ENCODE data around the gene SLC13A3.

SLC13A3 gene, protein sequence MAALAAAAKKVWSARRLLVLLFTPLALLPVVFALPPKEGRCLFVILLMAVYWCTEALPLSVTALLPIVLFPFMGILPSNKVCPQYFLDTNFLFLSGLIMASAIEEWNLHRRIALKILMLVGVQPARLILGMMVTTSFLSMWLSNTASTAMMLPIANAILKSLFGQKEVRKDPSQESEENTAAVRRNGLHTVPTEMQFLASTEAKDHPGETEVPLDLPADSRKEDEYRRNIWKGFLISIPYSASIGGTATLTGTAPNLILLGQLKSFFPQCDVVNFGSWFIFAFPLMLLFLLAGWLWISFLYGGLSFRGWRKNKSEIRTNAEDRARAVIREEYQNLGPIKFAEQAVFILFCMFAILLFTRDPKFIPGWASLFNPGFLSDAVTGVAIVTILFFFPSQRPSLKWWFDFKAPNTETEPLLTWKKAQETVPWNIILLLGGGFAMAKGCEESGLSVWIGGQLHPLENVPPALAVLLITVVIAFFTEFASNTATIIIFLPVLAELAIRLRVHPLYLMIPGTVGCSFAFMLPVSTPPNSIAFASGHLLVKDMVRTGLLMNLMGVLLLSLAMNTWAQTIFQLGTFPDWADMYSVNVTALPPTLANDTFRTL

DNA sequence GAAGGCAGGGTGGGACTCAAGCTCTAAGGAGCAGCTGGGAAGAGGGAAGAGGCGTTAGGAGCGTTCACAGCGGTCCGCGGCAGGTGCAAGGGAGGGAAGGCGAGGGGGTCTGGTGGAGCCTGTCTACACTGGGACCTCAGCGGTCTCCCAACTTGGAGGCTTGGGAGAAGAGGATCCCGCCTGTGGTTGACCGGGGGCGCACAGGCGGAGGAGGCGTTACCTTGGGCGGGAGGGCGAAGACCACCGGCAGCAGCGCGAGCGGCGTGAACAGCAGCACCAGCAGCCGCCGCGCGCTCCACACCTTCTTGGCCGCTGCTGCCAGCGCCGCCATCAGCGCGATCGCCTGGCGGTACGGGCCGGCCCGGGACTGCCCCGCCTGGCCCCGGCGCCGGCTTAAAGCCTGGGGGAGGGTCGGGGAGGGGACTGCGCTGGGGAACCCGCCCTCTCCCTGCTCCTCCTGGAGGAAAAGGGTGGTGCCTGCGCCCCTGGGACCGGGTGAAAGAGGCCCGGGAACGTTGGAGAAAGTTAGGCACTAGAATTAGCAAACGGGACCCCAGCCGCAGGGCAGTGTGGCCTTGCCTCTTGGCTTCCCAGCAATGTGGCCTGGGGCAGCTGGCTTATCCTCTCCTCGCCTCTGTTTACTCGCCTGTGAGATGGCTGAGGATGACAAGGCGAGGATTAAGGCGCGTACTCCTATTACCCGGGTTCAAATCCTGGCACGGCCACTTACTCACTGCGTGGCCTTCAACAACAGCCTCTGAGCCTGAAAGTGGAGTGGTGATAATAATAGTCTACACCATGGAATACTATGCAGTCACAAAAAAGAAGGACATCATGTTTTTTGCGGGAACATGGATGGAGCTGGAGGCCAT lies at the start of gene SLC13A3:
TSS of gene SLC13A3 (minus strand) at position 369 of the 872 bp plus-strand sequence. CDS start at position 331, 38 bp downstream.
- no peak for DNase-seq
- ATAC-seq: no peak

DNA sequence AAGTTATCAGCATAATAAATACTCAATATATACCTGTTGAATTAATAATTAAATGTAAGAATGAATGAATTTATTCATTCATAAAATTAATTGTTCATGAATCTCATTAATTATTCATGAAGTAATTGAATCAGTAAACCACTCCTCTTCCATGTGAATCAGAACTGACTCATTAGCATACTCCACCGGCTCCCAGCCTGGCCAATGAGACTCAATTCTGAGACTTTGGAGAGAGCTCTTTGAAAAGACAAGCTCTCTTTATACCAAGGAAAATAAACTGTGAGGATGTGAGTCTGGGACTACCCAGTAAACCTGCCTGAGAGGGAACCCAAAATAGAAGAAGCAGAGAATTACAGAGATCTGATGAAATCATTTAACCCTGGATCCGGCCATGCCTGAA lies 49.8 kb upstream of the SLC13A3 start:
- DNase-seq: no peak
- ATAC-seq: no peak

DNA sequence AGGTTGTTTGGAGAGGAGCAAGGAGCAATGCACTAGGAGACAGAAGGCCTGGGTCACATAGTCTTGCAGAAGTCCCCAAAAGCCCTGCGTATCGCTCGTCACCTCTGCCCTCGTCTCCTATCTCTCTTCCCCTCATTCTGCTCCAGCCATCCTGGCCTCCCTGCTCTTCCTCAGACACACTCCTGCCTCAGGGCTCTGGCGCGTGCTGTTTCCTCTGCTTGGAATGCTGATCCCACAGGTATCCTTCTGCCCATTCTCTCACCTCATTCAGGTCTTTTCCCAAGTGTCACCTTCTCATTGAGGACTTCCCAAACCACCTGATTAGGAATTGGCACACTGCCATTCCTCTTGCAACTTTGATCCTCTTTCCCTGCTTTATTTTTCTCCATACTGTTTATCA lies 49.2 kb upstream of the SLC13A3 start:
- no peak for DNase-seq
- no peak for ATAC-seq

GRCh38 chr20:46699651-46700359 lies 48.5 kb upstream of the SLC13A3 start:
- no peak for DNase-seq
- no peak for ATAC-seq

DNA sequence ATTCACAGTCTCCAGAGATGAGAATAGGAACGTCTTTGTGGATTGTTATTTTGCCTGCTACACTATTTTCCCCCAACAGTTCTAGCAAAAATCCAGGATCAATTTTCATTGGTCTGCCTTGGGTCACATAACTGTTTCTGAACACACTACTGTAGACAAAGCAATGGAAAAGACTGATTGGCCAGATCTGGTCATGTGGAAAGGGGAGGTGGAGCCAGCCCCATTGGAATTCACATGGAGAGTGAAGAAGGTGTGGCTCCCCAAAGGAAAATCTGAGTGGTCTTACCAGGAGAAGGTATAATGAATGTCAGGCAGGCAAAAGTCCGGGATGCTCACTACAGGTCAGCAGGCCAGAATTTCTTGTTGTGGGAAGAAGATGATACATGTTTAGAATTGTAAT lies 47.5 kb upstream of the SLC13A3 start:
- ATAC-seq (no peak), DNase-seq (no peak)

DNA sequence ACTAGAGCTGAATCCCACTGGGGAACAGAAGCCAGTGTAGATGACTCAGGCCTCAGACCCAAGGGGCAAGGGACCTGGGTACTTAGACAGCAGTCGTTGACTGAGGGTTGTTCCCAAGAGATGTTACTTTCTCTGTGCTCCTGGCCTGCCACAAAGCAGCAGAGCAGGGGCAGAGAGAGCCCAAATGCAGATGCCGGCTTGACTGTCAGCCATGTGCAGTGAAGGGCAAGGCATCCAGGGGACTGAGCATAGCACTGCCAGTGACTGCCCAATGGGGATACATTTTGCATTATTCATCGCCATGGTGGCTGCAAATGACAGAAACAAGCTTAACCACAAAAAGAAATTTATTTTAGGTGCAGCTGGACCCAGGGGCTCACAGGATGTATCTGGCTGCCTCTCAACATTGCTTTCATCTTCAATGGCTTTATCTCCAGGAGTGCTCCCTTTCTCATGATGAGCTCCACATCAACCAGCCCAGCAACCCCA lies 45.6 kb upstream of the SLC13A3 start:
- DNase-seq (no peak), ATAC-seq (no peak)

DNA sequence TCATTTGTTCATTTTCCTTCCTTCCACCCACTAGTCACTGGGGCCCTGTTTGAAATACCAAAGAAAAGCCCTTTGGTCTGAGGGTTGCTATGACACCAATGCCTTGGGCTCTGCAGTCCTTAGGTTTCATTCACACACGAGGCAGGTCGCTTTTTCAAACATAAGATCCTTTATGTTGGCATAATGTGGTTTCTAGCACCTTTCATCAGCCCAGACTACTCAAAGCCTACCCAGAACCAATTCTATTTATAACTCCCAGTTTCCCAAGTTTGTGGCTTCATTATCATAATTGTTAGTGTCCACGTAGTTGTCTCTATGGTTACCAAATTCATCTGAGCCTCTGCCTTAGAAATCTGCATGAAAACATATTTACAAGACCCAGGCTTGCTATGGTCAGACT lies 44.6 kb upstream of the SLC13A3 start:
- ATAC-seq (peak; percentile 38), DNase-seq (no peak)

- no peak for DNase-seq
- no peak for ATAC-seq
These were observed 43.2 kb upstream of the SLC13A3 start for GRCh38 chr20:46694484-46694883.

DNA sequence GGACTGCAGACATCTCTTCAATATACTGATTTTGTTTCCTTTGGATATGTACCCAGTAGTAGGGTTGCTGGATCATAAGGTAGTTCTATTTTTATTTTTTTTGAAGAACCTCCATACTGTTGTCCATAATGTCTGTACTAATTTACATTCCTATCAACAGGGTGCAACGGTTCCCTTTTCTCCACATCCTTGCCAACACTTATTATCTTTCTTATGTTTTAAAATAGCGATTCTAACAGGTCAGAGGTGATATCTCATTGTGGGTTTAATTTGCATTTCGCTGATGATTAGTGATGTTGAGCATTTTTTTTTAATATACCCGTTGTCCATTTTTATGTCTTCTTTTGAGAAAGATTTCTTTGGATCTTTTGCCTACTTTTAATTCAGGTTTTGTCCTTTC lies 39.9 kb upstream of the SLC13A3 start:
- no peak for ATAC-seq
- no peak for DNase-seq

- ATAC-seq (no peak), DNase-seq (no peak)
These were observed 39.2 kb upstream of the SLC13A3 start for GRCh38 chr20:46690219-46691106.

- DNase-seq: no peak
- no peak for ATAC-seq
These were observed 38.5 kb upstream of the SLC13A3 start for GRCh38 chr20:46689754-46690085.

- DNase-seq: peak; percentile 95
- peak; percentile 97 for ATAC-seq
These were observed 38.0 kb upstream of the SLC13A3 start, which contains the start of gene TP53RK for GRCh38 chr20:46689082-46689753. TP53RK (minus strand) TSS chr20:46689444; CDS start chr20:46689414, 30 bp downstream.

GRCh38 chr20:46688151-46689081 lies 37.2 kb upstream of the SLC13A3 start:
- no peak for DNase-seq
- no peak for ATAC-seq

DNA sequence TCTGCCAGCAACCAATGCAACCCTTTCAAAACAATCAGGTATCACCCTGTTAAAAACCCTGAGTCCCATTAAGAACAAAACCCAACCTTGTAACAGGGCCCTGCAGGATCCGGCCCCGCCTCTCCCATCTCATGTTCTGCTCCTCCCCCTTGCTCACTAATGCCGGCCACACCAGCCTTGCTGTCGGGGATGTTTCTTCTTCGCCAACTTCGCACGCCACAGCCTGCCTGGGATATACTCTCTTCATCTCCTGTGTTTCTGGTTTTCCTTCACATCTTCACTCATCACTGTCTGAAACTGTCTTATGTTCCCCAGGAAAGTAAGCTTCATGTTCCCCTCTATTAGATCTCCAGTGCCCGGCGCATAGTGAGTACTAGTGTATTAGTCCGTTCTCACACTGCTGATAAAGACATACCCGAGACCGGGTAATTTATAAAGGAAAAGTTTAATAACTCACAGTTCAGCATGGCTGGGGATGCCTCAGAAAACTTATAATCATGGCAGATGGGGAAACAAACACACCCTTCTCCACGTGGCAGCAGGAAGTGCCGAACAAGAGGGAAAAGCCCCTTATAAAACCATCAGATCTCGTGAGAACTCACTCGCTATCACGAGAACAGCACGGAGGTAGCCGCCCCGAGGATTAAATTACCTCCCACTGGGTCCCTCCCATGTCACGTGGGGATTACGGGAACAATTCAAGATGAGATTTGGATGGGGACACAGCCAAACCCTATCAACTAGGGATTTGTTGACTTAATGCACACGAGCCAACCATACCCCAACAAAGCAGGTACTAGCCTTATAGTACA lies 32.9 kb upstream of the SLC13A3 start:
- DNase-seq (no peak), ATAC-seq (no peak)

DNA sequence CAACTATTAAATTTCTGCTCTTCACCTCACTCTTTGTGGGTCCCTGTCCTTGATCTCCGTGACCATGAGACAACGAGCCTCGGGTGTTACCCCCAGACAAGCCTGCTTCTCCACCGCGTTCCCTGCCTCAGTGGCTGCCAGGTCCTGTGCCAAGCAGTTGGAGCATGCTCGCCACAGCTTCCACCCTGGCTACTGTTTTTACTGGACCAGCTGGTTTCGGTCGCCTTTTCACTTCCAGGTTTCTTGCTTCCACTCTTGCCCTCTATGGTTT lies 32.3 kb upstream of the SLC13A3 start:
- ATAC-seq: no peak
- DNase-seq: no peak

- DNase-seq (no peak), ATAC-seq (no peak)
These were observed 31.9 kb upstream of the SLC13A3 start for GRCh38 chr20:46683011-46683667.

DNA sequence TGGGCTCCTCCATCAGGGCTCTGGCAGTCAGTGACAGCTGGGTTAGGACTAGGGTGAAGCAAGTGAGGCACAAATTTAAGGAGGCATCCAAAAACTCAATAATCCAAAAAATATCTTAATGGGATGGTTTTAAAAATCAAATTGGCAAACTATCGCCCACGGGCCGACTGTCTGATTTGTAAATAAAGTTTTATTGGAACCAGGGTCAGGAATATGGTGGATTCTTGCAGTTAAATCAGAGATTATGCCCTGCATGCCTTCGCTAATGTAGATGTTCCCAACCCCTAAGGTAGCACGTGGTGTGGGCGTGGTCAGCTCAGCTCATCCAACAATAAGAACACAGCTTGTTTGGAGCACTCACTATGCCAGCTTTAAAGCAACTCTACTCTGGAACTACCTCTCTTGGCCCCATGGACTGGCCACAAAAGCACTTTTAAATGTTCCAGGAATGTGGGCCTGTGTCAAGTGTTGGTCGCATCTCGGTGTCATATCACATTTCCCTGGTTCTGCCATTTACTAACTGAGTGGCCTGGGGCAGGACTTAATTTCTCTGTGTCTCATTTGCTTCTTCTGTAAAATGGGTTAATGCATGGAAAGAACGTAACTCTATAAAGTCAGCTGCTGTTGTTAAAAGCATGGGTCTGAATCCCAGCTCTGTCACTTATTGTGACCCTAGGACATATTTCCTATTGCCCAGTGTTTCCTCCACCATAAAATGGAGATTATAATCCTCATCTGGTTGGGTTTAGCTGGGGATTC lies 31.0 kb upstream of the SLC13A3 start:
- no peak for DNase-seq
- ATAC-seq: no peak

Measured in stimulated activated naive CD8-positive, alpha-beta T cell treated with anti-CD3 and anti-CD28 coated beads, Interleukin-15, Interleukin-2, amounts not matched to agents 100 U/mL and 50 U/mL, for 24 hours (primary cell).